IMR-90 (cell line): ENCODE data around the gene TPSB2. TPM values are rescaled to one million over a fixed set of nuclear protein-coding genes. Genes with fewer than 3 reads are reported as not detected.

Experiments
- ATAC-seq: fragments of 200-7000 bp; cut with Tn5 transposase; 2 replicates; pipeline ENCODE4 v1.9.1; 2020; ENCODE audit warnings: low read depth, mild to moderate bottlenecking, moderate library complexity
- BruUV-seq: library from RNA; stranded (reverse); fragments of 400-500 nt; replicated peaks from 2 replicates; lab custom pipeline; 2021; lab: Mats Ljungman, UMichigan
- CTCF ChIA-PET: fragments of 300-600 bp; formaldehyde crosslinking; extraction: SDS; loops from one replicate; lab custom pipeline; 2021; ENCODE audit warnings: antibody characterized with exemption; lab: Yijun Ruan, JAX
- POLR2A ChIA-PET: fragments of 300-600 bp; sonication (Branson Sonifier 250); formaldehyde crosslinking; loops from one replicate; lab custom pipeline; 2022; ENCODE audit warnings: antibody characterized with exemption; ENCODE audit not compliant: unreplicated experiment; lab: Charles Lee
- DNase-seq: peaks from one replicate; pipeline ENCODE4 v3.0.0; 2013
- H2AFZ ChIP-seq: replicated peaks from 2 replicates; pipeline ENCODE3; 2013; ENCODE audit warnings: low read length, mild to moderate bottlenecking; ENCODE audit not compliant: poor library complexity
- H2AK5ac ChIP-seq: 2 replicates; pipeline ENCODE4 v1.6.1; 2013; ENCODE audit warnings: low read depth, low read length, inconsistent platforms
- H2AK9ac ChIP-seq: replicated peaks from 2 replicates; pipeline ENCODE3; 2013; ENCODE audit warnings: mild to moderate bottlenecking, low read depth, low read length, moderate library complexity; ENCODE audit not compliant: poor library complexity
- H2BK120ac ChIP-seq: 2 replicates; pipeline ENCODE4 v1.6.1; 2013; ENCODE audit warnings: low read depth, low read length, inconsistent platforms
- H2BK15ac ChIP-seq: 3 replicates; pipeline ENCODE4 v1.6.1; 2013; ENCODE audit warnings: low read depth, low read length, inconsistent platforms
- H2BK20ac ChIP-seq: 2 replicates; pipeline ENCODE4 v1.6.1; 2013; ENCODE audit warnings: low read depth, mild to moderate bottlenecking, inconsistent platforms, low read length, moderate library complexity
- H2BK5ac ChIP-seq: 2 replicates; pipeline ENCODE4 v1.6.1; 2013; ENCODE audit warnings: mild to moderate bottlenecking, low read depth, low read length, inconsistent platforms; ENCODE audit not compliant: poor library complexity, severe bottlenecking
- H3K14ac ChIP-seq: replicated peaks from 2 replicates; pipeline ENCODE4 v1.6.1; 2013; ENCODE audit warnings: low read depth, low read length, inconsistent platforms
- H3K18ac ChIP-seq: 2 replicates; pipeline ENCODE4 v1.6.1; 2013; ENCODE audit warnings: low read depth, low read length, control low read depth
- H3K23ac ChIP-seq: 2 replicates; pipeline ENCODE4 v1.6.1; 2013; ENCODE audit warnings: low read depth, low read length, inconsistent platforms
- H3K27ac ChIP-seq: 2 replicates; pipeline ENCODE4 v1.5.1; 2013; ENCODE audit warnings: mild to moderate bottlenecking, control low read depth, low read length; ENCODE audit not compliant: insufficient read depth
- H3K27me3 ChIP-seq: 2 replicates; pipeline ENCODE4 v1.6.1; 2013; ENCODE audit warnings: low read length; ENCODE audit not compliant: control insufficient read depth, insufficient read depth
- H3K36me3 ChIP-seq: 2 replicates; pipeline ENCODE4 v1.6.1; 2013; ENCODE audit warnings: low read length, mixed read lengths; ENCODE audit not compliant: control insufficient read depth, insufficient read depth
- H3K4ac ChIP-seq: 2 replicates; pipeline ENCODE4 v1.6.1; 2013; ENCODE audit warnings: low read depth, low read length, inconsistent platforms
- H3K4me1 ChIP-seq: 2 replicates; pipeline ENCODE4 v1.6.1; 2013; ENCODE audit warnings: low read length, mixed read lengths; ENCODE audit not compliant: control insufficient read depth, insufficient read depth
- H3K4me2 ChIP-seq: 2 replicates; pipeline ENCODE4 v1.6.1; 2013; ENCODE audit warnings: low read depth, mild to moderate bottlenecking, control low read depth, low read length, moderate library complexity
- H3K4me3 ChIP-seq: 2 replicates; pipeline ENCODE4 v1.5.1; 2013; ENCODE audit warnings: low read depth, mild to moderate bottlenecking, control low read depth, low read length, moderate library complexity; ENCODE audit not compliant: insufficient read depth
- H3K56ac ChIP-seq: 2 replicates; pipeline ENCODE4 v1.6.1; 2013; ENCODE audit warnings: low read length, inconsistent platforms; ENCODE audit not compliant: insufficient read depth; ENCODE audit errors: extremely low read depth
- H3K79me1 ChIP-seq, 2 experiments: 2 replicates each; pipeline ENCODE4 v1.6.1; 2013; ENCODE audit warnings: low read length in 2 of 2, inconsistent platforms in 1 of 2, low read depth in 1 of 2
- H3K9ac ChIP-seq: 2 replicates; pipeline ENCODE4 v1.6.1; 2013; ENCODE audit warnings: low read depth, low read length, control low read depth
- H3K9me1 ChIP-seq: 2 replicates; pipeline ENCODE4 v1.6.1; 2013; ENCODE audit warnings: low read length, inconsistent platforms; ENCODE audit not compliant: insufficient read depth
- H3K9me3 ChIP-seq: 2 replicates; pipeline ENCODE4 v1.6.1; 2013; ENCODE audit warnings: low read length; ENCODE audit not compliant: control insufficient read depth, insufficient read depth
- H4K20me1 ChIP-seq: 2 replicates; pipeline ENCODE4 v1.6.1; 2013; ENCODE audit warnings: low read length, inconsistent platforms; ENCODE audit not compliant: insufficient read depth
- H4K5ac ChIP-seq: 2 replicates; pipeline ENCODE4 v1.6.1; 2013; ENCODE audit warnings: mild to moderate bottlenecking, low read depth, low read length, control low read depth
- H4K8ac ChIP-seq, 2 experiments: 2 replicates each; pipeline ENCODE4 v1.6.1; 2013; ENCODE audit warnings: low read depth in 2 of 2, low read length in 2 of 2, control low read depth in 1 of 2, inconsistent platforms in 1 of 2
- H4K91ac ChIP-seq: 2 replicates; pipeline ENCODE4 v1.6.1; 2013; ENCODE audit warnings: low read depth, low read length, inconsistent platforms; ENCODE audit not compliant: insufficient read depth
- CEBPB ChIP-seq: IDR thresholded peaks from 2 replicates; pipeline ENCODE4 v1.6.1; 2012; ENCODE audit warnings: low read depth, low read length, improper control_type of control experiment
- CHD1 ChIP-seq: IDR thresholded peaks from 2 replicates; pipeline ENCODE4 v1.6.1; 2012; ENCODE audit warnings: low read depth, low read length, improper control_type of control experiment
- CTCF ChIP-seq: conservative IDR thresholded peaks from 2 replicates; pipeline ENCODE4 v1.5.1; 2012; ENCODE audit warnings: mild to moderate bottlenecking, low read depth, low read length, improper control_type of control experiment
- ELK1 ChIP-seq: fragments of 150-350 bp; IDR thresholded peaks from 2 replicates; pipeline ENCODE4 v1.6.1; 2016; ENCODE audit warnings: low read depth, mild to moderate bottlenecking, low read length, moderate library complexity, borderline replicate concordance
- MAZ ChIP-seq: IDR thresholded peaks from 2 replicates; pipeline ENCODE4 v1.6.1; 2012; ENCODE audit warnings: low read depth, mild to moderate bottlenecking, low read length, improper control_type of control experiment, moderate library complexity, borderline replicate concordance
- POLR2A ChIP-seq: IDR thresholded peaks from 2 replicates; pipeline ENCODE4 v1.6.1; 2012; ENCODE audit warnings: mild to moderate bottlenecking, low read depth, low read length
- RAD21 ChIP-seq: IDR thresholded peaks from 2 replicates; pipeline ENCODE4 v1.6.1; 2012; ENCODE audit warnings: low read length, improper control_type of control experiment
- RCOR1 ChIP-seq: IDR thresholded peaks from 2 replicates; pipeline ENCODE4 v1.6.1; 2012; ENCODE audit warnings: mild to moderate bottlenecking, low read length, improper control_type of control experiment; ENCODE audit not compliant: insufficient replicate concordance
- RFX5 ChIP-seq: IDR thresholded peaks from 2 replicates; pipeline ENCODE4 v1.8.0; 2012; ENCODE audit warnings: low read depth, mild to moderate bottlenecking, low read length, moderate library complexity
- SMC3 ChIP-seq: fragments of 150-350 bp; IDR thresholded peaks from 2 replicates; pipeline ENCODE4 v1.6.1; 2016; ENCODE audit warnings: low read depth, mild to moderate bottlenecking, antibody characterized with exemption, low read length, moderate library complexity
- WGBS, 2 experiments: methylation state at CpG; one replicate each; pipeline versions ENCODE4 v1.1.5 to v1.1.7; 2013; ENCODE audit warnings: missing lambda C conversion rate in 2 of 2; ENCODE audit not compliant: insufficient read length in 1 of 2; ENCODE audit errors: extremely low coverage in 2 of 2; 5-methylcytosine and 5-hydroxymethylcytosine counted together
- dilution Hi-C: fragments of 300-500 bp; cut with HindIII; formaldehyde crosslinking; loops from one replicate; pipeline ENCODE4 v1.14.3; 2018; ENCODE audit warnings: low sequenced_read_pairs; ENCODE audit not compliant: unreplicated experiment
- in situ Hi-C: fragments of 300-500 bp; cut with MboI; formaldehyde crosslinking; loops from 3 replicates; pipeline ENCODE4 v1.14.3; 2019; ENCODE audit warnings: low sequenced_read_pairs, inconsistent platforms, mixed read lengths
- intact Hi-C: fragments of 100-400 bp; cut with micrococcal nuclease; formaldehyde crosslinking; loops from 2 replicates; pipeline ENCODE4 v1.10.0; 2022
- polyA plus RNA-seq, 3 experiments: library from polyadenylated mRNA; depleted of rRNA; stranded (reverse); fragments of >200 nt; gene quantifications; 2 replicates each; pipeline ENCODE4 v1.2.3, GENCODE V29; 2012; ENCODE audit warnings: low replicate concordance in 1 of 3
- total RNA-seq: library from RNA; depleted of rRNA; stranded (reverse); fragments of >200 nt; gene quantifications from 2 replicates; pipeline ENCODE4 v1.2.3, GENCODE V29; 2012

The TPSB2 gene
- total and polyA plus RNA-seq, 2 of the 4 experiments (the other 2 are of a cell fraction): not detected

- Histone ChIP-seq H4K5ac (no peak overlapping the region), H2BK120ac (no peak overlapping the region), H3K14ac (no peak overlapping the region), H2BK20ac (no peak overlapping the region), H3K9ac (no peak overlapping the region), H4K8ac (no peak overlapping the region), H2BK15ac (no peak overlapping the region), H2AK5ac (no peak overlapping the region), H3K4me2 (no peak overlapping the region), H3K4me1 (no peaks in the 10 kb centered on the region), H3K18ac (no peak overlapping the region), H2AK9ac (no peak overlapping the region), H3K23ac (no peak overlapping the region), H3K79me1 (no peaks in the 10 kb centered on the region), H3K4me3 (no peak overlapping the region), H2AFZ (no peak overlapping the region), H3K27ac (no peak overlapping the region), H4K91ac (no peak overlapping the region), H3K4ac (no peak overlapping the region), H3K56ac (no peak overlapping the region), H3K36me3 (no peaks in the 10 kb centered on the region; the same call in 1 of the 2 replicates), H3K27me3 (no peaks in the 10 kb centered on the region), H3K9me3 (no peaks in the 10 kb centered on the region), H2BK5ac (no peak overlapping the region), H3K9me1 (no peaks in the 10 kb centered on the region), H4K20me1 (no peaks in the 10 kb centered on the region)
- DNase-seq (no peak), ATAC-seq (no peak)
- BruUV-seq: no TSS peak
- TF ChIP-seq RAD21 (no peak), CEBPB (no peak), CTCF (no peak), CHD1 (no peak), SMC3 (no peak), POLR2A (no peak), RCOR1 (no peak), MAZ (no peak), ELK1 (no peak), RFX5 (no peak)
- dilution Hi-C loops (no loop called here), intact Hi-C loops (no loop called here), in situ Hi-C loops (loop anchor here (25.0 kb wide), 1 partner anchor 394 kb away; the partner anchor contains the start of gene GNG13)
- POLR2A ChIA-PET: no interaction called here
- CTCF ChIA-PET: no interaction called here
- 67% methylated on average over 5 of the region's 9 CpGs; no CpG with 5 or more reads in 1 of the 2 experiments for WGBS, 2 experiments
These were observed 23.7 kb downstream of the TPSB2 start for GRCh38 chr16:1206326-1206725.
